Ectodermal cell (in vitro differentiated cells): Measurements from ENCODE around the gene ADAP1.

Experiments used
- H3K27ac ChIP-seq: 2 replicates; pipeline ENCODE4 v1.7.0; 2013; ENCODE audit warnings: mild to moderate bottlenecking, low read depth, low read length; ENCODE audit not compliant: insufficient read depth, poor library complexity, severe bottlenecking
- H3K27me3 ChIP-seq: 2 replicates; pipeline ENCODE4 v1.7.0; 2013; ENCODE audit warnings: mild to moderate bottlenecking, low read length; ENCODE audit not compliant: insufficient read depth, control insufficient read depth, poor library complexity, severe bottlenecking
- H3K36me3 ChIP-seq: one replicate; pipeline ENCODE4 v1.7.0; 2013; ENCODE audit warnings: low read length; ENCODE audit not compliant: control insufficient read depth, insufficient read depth
- H3K4me1 ChIP-seq: one replicate; pipeline ENCODE4 v1.7.0; 2013; ENCODE audit warnings: low read length; ENCODE audit not compliant: control insufficient read depth, insufficient read depth
- H3K4me3 ChIP-seq: 2 replicates; pipeline ENCODE4 v1.7.0; 2013; ENCODE audit warnings: low read depth, low read length, control low read depth; ENCODE audit not compliant: insufficient read depth
- H3K9me3 ChIP-seq: 2 replicates; pipeline ENCODE4 v1.7.0; 2013; ENCODE audit warnings: mild to moderate bottlenecking, low read length, moderate library complexity; ENCODE audit not compliant: control insufficient read depth
- WGBS, 2 experiments: methylation state at CpG; one replicate each; pipeline ENCODE4 v1.1.7; 2013; ENCODE audit warnings: missing lambda C conversion rate in 2 of 2; 5-methylcytosine and 5-hydroxymethylcytosine counted together

Gene ADAP1

GRCh38 chr7:889391-889790 is 65.1 kb downstream of the ADAP1 start:
- no peaks in the 10 kb centered on the region for H3K4me1 ChIP-seq
- H3K9me3 ChIP-seq = no peaks in the 10 kb centered on the region
- peaks cover 25% of the 10 kb centered on the region for H3K36me3 ChIP-seq
- 78 to 81% methylated on average over 8 of the region's 18 CpGs for WGBS, 2 experiments
- no peak overlapping the region for H3K4me3 ChIP-seq
- no peak overlapping the region for H3K27ac ChIP-seq
- no peaks in the 10 kb centered on the region for H3K27me3 ChIP-seq

DNA sequence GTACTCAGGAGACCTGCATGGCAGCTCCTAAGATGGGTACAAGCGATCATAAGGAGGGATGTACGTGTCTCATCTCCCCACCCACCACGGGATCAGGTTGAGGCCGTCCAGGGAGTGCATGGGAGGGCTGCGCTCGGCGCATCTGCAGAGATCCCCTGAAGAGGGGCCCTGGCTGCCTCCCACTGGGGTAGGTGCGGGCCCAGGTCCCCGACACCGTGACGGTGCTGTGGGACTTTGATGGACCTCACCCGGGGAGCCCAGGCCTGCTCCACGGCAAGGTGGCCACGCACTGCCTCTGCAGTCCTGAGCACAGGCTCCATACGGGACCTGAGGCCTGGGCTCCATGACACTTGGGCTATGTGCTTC is 65.5 kb downstream of the ADAP1 start:
- H3K4me3 ChIP-seq = no peak overlapping the region

DNA sequence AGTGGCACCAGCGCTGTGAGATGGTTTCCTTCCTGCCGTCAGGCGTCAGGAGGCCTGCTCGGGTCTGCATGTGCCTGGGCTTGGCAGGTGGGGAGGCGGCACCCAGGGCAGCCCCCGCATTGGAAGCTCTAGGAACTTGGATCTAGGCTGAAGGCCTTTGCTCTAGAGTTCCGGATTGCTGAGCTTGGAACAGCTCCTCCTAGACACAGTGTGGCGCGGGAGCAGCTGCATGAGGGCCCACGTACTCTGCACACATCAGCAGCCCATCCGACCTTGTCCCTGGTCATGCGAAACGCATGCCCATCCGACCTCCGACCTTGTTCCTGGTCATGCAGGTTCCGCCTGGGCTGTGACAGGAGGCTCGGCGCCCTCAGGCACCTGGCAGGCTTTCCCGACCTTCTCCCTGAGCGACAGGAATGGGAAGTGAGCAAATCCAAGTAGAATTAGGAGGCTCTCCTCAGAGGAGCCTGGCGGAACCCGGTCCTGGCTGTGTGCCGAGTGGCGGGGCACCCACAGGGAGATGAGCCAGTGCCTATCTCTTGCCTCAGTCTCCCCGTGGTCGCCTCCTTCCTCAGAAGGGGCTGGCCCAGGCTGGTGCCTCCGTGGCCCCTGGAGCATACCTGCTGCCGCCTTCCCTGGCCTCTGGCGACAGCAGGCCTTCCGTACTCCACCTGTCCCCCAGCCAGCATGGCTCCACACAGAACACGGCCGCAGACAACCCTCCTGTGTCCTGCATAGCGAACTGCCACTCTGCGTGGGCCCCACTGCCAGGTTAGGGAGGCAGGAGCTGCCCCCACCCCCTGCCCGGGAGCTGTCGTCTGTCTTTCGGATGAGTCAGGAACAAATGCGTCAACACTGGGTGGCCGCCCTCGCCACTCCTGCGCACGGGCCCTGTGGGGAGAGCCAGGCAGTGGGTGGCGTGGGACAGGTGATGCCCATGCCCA is 66.1 kb downstream of the ADAP1 start:
- H3K36me3 ChIP-seq = peaks cover 15% of the 10 kb centered on the region
- H3K9me3 ChIP-seq = no peaks in the 10 kb centered on the region
- no peaks in the 10 kb centered on the region for H3K27me3 ChIP-seq
- WGBS, 2 experiments = 93 to 94% methylated on average over 43 of the region's 43 CpGs
- H3K4me3 ChIP-seq = no peak overlapping the region
- H3K4me1 ChIP-seq = no peaks in the 10 kb centered on the region
- H3K27ac ChIP-seq = no peak overlapping the region

More for the DNA sequence above, 65.5 kb downstream of the ADAP1 start:
- Histone ChIP-seq H3K27me3 (no peaks in the 10 kb centered on the region), H3K27ac (no peak overlapping the region), H3K36me3 (peaks cover 21% of the 10 kb centered on the region), H3K4me1 (no peaks in the 10 kb centered on the region), H3K9me3 (no peaks in the 10 kb centered on the region)
- WGBS, 2 experiments = 81 to 84% methylated on average over 15 of the region's 15 CpGs

DNA sequence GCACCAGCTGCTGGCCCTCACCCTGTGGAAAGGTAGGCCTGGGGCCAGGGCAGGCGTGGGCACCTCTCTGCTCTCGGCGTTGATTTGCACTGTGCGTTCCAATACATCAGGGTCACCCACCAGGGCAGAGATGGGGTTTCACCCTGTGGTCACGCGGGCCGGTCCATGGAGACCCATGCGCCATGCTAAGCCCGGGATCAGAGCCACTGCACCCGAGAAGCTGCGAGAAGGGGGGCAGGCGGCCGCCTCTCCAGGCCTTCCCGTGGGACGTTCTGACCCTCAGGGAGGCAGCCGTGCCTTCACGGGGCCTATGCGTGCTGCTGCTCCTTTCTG is 67.0 kb downstream of the ADAP1 start:
- no peaks in the 10 kb centered on the region for H3K4me1 ChIP-seq
- H3K9me3 ChIP-seq = no peaks in the 10 kb centered on the region
- H3K27ac ChIP-seq = no peak overlapping the region
- WGBS, 2 experiments = 95 to 96% methylated on average over 18 of the region's 18 CpGs
- peaks cover 13% of the 10 kb centered on the region for H3K36me3 ChIP-seq
- no peak overlapping the region for H3K4me3 ChIP-seq
- no peaks in the 10 kb centered on the region for H3K27me3 ChIP-seq

DNA sequence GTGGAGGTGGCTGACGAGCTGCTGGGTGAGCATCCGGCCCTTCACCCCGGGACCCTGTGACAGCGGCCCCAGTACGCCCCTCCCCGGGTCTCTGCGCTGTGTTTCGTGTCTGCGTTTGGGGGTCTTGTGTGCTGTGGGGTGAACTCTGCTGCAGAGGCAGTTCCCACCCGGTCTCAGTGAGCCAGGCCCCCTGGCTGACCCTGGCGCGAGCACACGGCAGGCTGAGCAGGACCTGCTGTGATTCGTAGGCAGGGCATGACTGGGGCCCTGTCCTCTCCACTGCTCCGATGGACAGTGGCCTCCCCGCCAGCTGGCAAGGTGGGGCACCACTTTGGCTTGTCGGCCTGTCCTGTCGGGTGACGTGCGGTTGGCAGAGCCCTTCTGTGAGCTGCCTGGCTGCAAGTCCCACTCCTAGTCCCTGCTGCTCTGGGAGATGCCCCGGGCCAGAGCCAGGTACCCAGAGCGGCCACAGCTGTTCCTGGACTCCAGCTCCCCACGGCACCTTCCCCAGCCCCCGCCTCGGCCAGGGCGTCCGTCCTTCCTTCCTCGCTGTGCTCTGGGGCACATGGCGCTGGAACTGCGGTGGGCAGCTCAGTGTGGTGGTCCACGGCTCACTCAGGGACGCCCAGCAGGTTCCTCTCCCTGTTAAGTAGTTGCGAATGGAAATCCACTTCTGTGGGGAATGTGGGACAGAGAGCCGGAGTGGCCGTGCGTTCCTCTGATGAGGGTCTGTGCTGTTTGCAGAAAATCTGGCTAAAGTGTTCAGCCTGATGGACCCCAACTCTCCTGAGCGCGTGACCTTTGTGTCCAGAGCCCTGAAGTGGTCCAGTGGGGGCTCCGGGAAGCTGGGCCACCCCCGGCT is 67.6 kb downstream of the ADAP1 start:
- 96% methylated on average over 40 of the region's 40 CpGs for WGBS, 2 experiments
- peaks cover 13% of the 10 kb centered on the region for H3K36me3 ChIP-seq
- H3K27me3 ChIP-seq = no peaks in the 10 kb centered on the region

DNA sequence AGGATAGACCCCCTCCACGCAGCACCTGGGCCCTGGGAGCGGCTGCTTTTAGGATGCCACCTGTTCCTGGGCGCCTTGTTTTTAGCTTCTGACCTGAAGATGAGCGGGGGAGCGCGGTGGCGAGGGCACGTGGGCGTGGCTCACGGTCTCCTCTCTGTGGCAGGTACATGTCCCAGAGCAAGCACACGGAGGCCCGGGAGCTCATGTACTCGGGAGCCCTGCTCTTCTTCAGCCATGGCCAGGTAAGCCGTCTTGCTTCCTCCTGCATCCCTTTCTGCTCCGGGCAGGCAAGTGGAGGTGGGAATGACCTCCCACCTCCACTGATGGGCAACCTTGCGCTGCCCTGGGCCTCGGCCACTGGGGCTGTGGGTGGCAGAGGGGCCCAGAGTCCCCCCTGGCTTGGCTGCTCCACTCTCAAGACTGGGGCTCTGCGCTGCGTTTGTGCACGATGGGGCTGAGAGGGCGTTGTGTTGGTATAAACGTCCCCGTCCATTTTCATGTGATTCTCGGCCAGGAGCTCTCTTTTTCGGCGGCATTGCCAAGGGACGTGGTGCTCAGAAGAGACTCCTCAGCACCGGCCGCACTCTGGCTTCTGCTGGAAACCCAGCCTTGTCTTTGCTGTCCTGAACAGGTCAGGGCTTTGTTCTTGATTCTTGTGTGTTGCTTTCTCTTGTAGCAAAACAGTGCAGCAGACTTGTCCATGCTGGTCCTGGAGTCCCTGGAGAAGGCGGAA is 68.4 kb downstream of the ADAP1 start:
- Histone ChIP-seq H3K36me3 (peaks cover 13% of the 10 kb centered on the region), H3K9me3 (no peaks in the 10 kb centered on the region), H3K4me1 (no peaks in the 10 kb centered on the region), H3K27ac (no peak overlapping the region), H3K27me3 (no peaks in the 10 kb centered on the region), H3K4me3 (no peak overlapping the region)
- WGBS, 2 experiments = 88 to 89% methylated on average over 30 of the region's 30 CpGs

More for the DNA sequence above, 67.6 kb downstream of the ADAP1 start:
- Histone ChIP-seq H3K4me3 (no peak overlapping the region), H3K4me1 (no peaks in the 10 kb centered on the region), H3K27ac (no peak overlapping the region), H3K9me3 (no peaks in the 10 kb centered on the region)

- no peak overlapping the region for H3K27ac ChIP-seq
- peaks cover 6% of the 10 kb centered on the region for H3K36me3 ChIP-seq
- WGBS, 2 experiments = 92 to 93% methylated on average over 25 of the region's 25 CpGs
- no peaks in the 10 kb centered on the region for H3K27me3 ChIP-seq
- H3K4me3 ChIP-seq = no peak overlapping the region
- H3K9me3 ChIP-seq = no peaks in the 10 kb centered on the region
- H3K4me1 ChIP-seq = no peaks in the 10 kb centered on the region
These were observed 69.1 kb downstream of the ADAP1 start for GRCh38 chr7:885261-885892.

- H3K27me3 ChIP-seq = no peaks in the 10 kb centered on the region
- H3K9me3 ChIP-seq = no peaks in the 10 kb centered on the region
- H3K4me3 ChIP-seq = no peak overlapping the region
- peaks cover 6% of the 10 kb centered on the region for H3K36me3 ChIP-seq
- WGBS, 2 experiments = 94 to 97% methylated on average over 31 of the region's 31 CpGs
- H3K27ac ChIP-seq = no peak overlapping the region
- H3K4me1 ChIP-seq = no peaks in the 10 kb centered on the region
These were observed 70.1 kb downstream of the ADAP1 start for GRCh38 chr7:884191-885003.
